ENCODE data around the gene IL17RA.

IL17RA gene

GRCh38 chr22:17158176-17158567, 73.4 kb downstream of the IL17RA start:
- no peak overlapping the region for H2AK5ac ChIP-seq (ENCODE audit: low read depth, low read length)
- peak overlapping the region; percentile 65 for H3K9ac ChIP-seq (ENCODE audit: low read depth, low read length, poor library complexity)
- no peak overlapping the region for H3K4ac ChIP-seq (ENCODE audit: low read length)
- H3K27me3 ChIP-seq (ENCODE audit: control insufficient read depth in 3 of 3, insufficient read depth in 3 of 3, low read depth in 1 of 3, low read length in 3 of 3) = no peaks in the 10 kb centered on the region
- H2BK15ac ChIP-seq (ENCODE audit: low read length) = no peak overlapping the region
- no peak overlapping the region for H4K8ac ChIP-seq (ENCODE audit: low read depth, low read length)
- no peak overlapping the region for H2BK12ac ChIP-seq (ENCODE audit: low read length)
- H3K4me2 ChIP-seq (ENCODE audit: insufficient read depth, low read length, poor library complexity, severe bottlenecking) = peak overlapping the region; percentile 82
- peak overlapping the region; percentile 68 for H3K18ac ChIP-seq (ENCODE audit: low read length)
- peak overlapping the region; percentile 69 to 87 for H3K4me3 ChIP-seq (ENCODE audit: low read length in 2 of 2)
- no peaks in the 10 kb centered on the region for H3K79me1 ChIP-seq (ENCODE audit: low read depth, low read length)
- no peak for DNase-seq (ENCODE audit: low spot score)
- no peak overlapping the region for H3K14ac ChIP-seq (ENCODE audit: low read length)
- H3K9me3 ChIP-seq (replicated peaks in 1 of 2; ENCODE audit: control insufficient read depth in 2 of 2, insufficient read depth in 1 of 2, low read depth in 1 of 2, low read length in 2 of 2) = no peaks in the 10 kb centered on the region
- peak overlapping the region; percentile 99 for H2AFZ ChIP-seq (ENCODE audit: low read length)
- H3K27ac ChIP-seq (replicated peaks; ENCODE audit: low read length) = peak overlapping the region; percentile 60
- no peak overlapping the region for H4K91ac ChIP-seq (ENCODE audit: low read depth, low read length, poor library complexity)
- no CpG with 5 or more reads among the region's 17 CpGs for WGBS, 2 donors (ENCODE audit: extremely low coverage in 2 of 2, insufficient read length in 2 of 2, insufficient replicate concordance in 1 of 2)
- H2BK120ac ChIP-seq (ENCODE audit: low read depth, low read length) = no peak overlapping the region
- peaks cover 4 to 5% of the 10 kb centered on the region in 2 donors for H3K4me1 ChIP-seq (ENCODE audit: control insufficient read depth in 2 of 2, insufficient read depth in 1 of 2, low read depth in 1 of 2, low read length in 2 of 2)
- H2BK5ac ChIP-seq (ENCODE audit: low read length) = peak overlapping the region; percentile 49
- peak overlapping the region; percentile 96 for H3K23ac ChIP-seq (ENCODE audit: low read depth, low read length, poor library complexity)
- H3K36me3 ChIP-seq (replicated peaks in 1 of 2; ENCODE audit: control insufficient read depth in 2 of 2, insufficient read depth in 2 of 2, low read length in 2 of 2) = peaks cover 0 to 23% of the 10 kb centered on the region in 2 donors

DNA sequence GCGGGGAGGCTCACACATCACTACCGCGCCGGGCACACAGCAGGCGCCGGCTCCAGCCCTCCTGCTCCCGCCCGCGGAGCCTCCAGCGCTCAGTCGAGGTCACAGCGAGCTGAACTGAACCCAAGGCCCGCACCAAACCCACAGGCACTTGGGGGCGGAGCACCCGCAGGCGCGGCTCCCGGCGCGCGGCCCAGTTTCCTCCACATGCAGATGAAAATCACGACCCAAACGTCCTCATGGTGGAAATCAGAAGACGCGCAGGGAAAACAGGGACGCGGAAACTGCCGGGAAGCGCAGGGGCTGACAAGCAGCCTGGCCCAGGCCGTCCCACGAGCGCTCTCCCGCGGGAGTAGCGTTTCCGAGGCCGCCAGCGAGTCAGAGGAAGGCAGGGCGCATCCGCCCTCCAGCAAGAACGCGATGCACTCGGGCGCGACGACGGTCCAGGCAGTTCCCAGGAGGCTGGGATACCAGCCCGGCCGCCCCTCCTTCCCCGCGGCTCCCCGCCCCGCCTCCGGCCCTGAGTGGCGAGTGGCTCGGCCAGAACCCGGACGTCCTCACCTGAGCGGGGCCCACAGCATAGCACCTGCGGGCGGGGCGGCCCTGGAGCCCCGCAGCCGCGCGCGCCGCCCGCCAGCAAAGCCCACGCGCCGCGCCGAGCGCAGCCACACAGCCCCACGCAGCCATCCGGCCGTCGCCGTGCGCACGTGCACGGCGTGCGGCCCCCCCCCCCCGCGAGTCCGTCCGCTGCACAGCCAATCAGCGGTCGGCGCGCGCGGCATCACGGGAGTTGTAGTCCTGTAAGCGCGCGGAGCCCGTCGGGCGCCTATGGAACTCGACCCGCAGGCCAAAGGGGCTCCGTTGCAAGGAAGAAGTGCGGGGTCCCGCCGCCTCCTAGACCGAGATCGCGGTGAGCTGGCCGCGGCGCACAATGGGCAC, 74.0 kb downstream of the IL17RA start, which contains the start of gene HDHD5:
TSS of gene HDHD5 (minus strand) at position 710 of the 936 bp plus-strand sequence. CDS start at position 684, 26 bp downstream.
- peak within 1 kb of the TSS; percentile 83 for H2BK15ac ChIP-seq (ENCODE audit: low read length)
- peak; percentile 87 for DNase-seq (ENCODE audit: low spot score)
- WGBS, 2 donors (ENCODE audit: extremely low coverage in 2 of 2, insufficient read length in 2 of 2, insufficient replicate concordance in 1 of 2) = no CpG with 5 or more reads among the region's 114 CpGs

DNA sequence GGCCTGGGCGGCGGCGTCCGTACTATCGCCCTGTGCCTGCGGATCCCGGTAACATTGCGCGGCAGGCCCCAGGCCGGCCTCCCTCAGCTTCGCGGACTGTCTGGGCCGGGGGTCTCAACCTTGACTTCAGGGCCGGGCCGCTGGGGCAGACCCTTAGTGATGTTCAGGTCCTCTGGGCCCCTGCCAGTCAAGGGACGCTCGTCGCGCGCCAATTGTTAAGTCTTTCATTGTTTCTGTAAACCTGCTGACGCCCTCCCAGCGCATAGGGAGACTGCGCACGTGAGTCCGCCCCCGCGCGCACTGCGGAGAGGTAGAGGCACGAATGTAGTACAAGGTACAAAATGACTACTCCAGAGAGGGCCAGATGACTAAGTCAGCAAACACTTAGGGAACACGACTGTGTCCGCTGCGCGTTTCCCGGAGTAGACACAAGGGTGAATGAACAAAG, 74.7 kb downstream of the IL17RA start:
- H3K4me1 ChIP-seq (ENCODE audit: control insufficient read depth in 2 of 2, insufficient read depth in 1 of 2, low read depth in 1 of 2, low read length in 2 of 2) = peaks cover 4 to 5% of the 10 kb centered on the region in 2 donors
- H3K4ac ChIP-seq (ENCODE audit: low read length) = no peak overlapping the region
- DNase-seq (ENCODE audit: low spot score) = no peak
- WGBS, 2 donors (ENCODE audit: extremely low coverage in 2 of 2, insufficient read length in 2 of 2, insufficient replicate concordance in 1 of 2) = no CpG with 5 or more reads among the region's 35 CpGs
- H3K4me2 ChIP-seq (ENCODE audit: insufficient read depth, low read length, poor library complexity, severe bottlenecking) = peak overlapping the region; percentile 82
- no peak overlapping the region for H3K27ac ChIP-seq (replicated peaks; ENCODE audit: low read length)
- peak overlapping the region; percentile 83 for H2BK15ac ChIP-seq (ENCODE audit: low read length)
- H2AK5ac ChIP-seq (ENCODE audit: low read depth, low read length) = peak overlapping the region; percentile 92
- peak overlapping the region; percentile 98 for H3K18ac ChIP-seq (ENCODE audit: low read length)
- peak overlapping the region; percentile 57 for H2BK120ac ChIP-seq (ENCODE audit: low read depth, low read length)
- H4K91ac ChIP-seq (ENCODE audit: low read depth, low read length, poor library complexity) = no peak overlapping the region
- peak overlapping the region; percentile 69 to 87 for H3K4me3 ChIP-seq (ENCODE audit: low read length in 2 of 2)
- peak overlapping the region; percentile 90 for H3K14ac ChIP-seq (ENCODE audit: low read length)
- H4K8ac ChIP-seq (ENCODE audit: low read depth, low read length) = no peak overlapping the region
- no peak overlapping the region for H2BK12ac ChIP-seq (ENCODE audit: low read length)
- peak overlapping the region; percentile 96 for H3K23ac ChIP-seq (ENCODE audit: low read depth, low read length, poor library complexity)
- peak overlapping the region; percentile 97 for H3K9ac ChIP-seq (ENCODE audit: low read depth, low read length, poor library complexity)
- peaks cover 2% of the 10 kb centered on the region for H3K79me1 ChIP-seq (ENCODE audit: low read depth, low read length)
- no peaks in the 10 kb centered on the region for H3K27me3 ChIP-seq (ENCODE audit: control insufficient read depth in 3 of 3, insufficient read depth in 3 of 3, low read depth in 1 of 3, low read length in 3 of 3)
- peak overlapping the region; percentile 99 for H2AFZ ChIP-seq (ENCODE audit: low read length)
- H3K36me3 ChIP-seq (replicated peaks in 1 of 2; ENCODE audit: control insufficient read depth in 2 of 2, insufficient read depth in 2 of 2, low read length in 2 of 2) = peaks cover 0 to 18% of the 10 kb centered on the region in 2 donors
- H3K9me3 ChIP-seq (replicated peaks in 1 of 2; ENCODE audit: control insufficient read depth in 2 of 2, insufficient read depth in 1 of 2, low read depth in 1 of 2, low read length in 2 of 2) = no peaks in the 10 kb centered on the region
- no peak overlapping the region for H2BK5ac ChIP-seq (ENCODE audit: low read length)

More for the DNA sequence above, 74.0 kb downstream of the IL17RA start, which contains the start of gene HDHD5:
- peak within 1 kb of the TSS; percentile 98 for H3K18ac ChIP-seq (ENCODE audit: low read length)
- H3K4me3 ChIP-seq (ENCODE audit: low read length in 2 of 2) = peak within 1 kb of the TSS; percentile 69 to 87
- H3K79me1 ChIP-seq (ENCODE audit: low read depth, low read length) = peaks cover 2% of the 10 kb centered on the region
- H3K9ac ChIP-seq (ENCODE audit: low read depth, low read length, poor library complexity) = peak within 1 kb of the TSS; percentile 97
- H2BK5ac ChIP-seq (ENCODE audit: low read length) = peak within 1 kb of the TSS; percentile 49
- H2BK120ac ChIP-seq (ENCODE audit: low read depth, low read length) = peak within 1 kb of the TSS; percentile 57
- no peaks in the 10 kb centered on the region for H3K9me3 ChIP-seq (replicated peaks in 1 of 2; ENCODE audit: control insufficient read depth in 2 of 2, insufficient read depth in 1 of 2, low read depth in 1 of 2, low read length in 2 of 2)
- peaks cover 4 to 5% of the 10 kb centered on the region in 2 donors for H3K4me1 ChIP-seq (ENCODE audit: control insufficient read depth in 2 of 2, insufficient read depth in 1 of 2, low read depth in 1 of 2, low read length in 2 of 2)
- peak within 1 kb of the TSS; percentile 92 for H2AK5ac ChIP-seq (ENCODE audit: low read depth, low read length)
- H2AFZ ChIP-seq (ENCODE audit: low read length) = peak within 1 kb of the TSS; percentile 99
- H3K23ac ChIP-seq (ENCODE audit: low read depth, low read length, poor library complexity) = peak within 1 kb of the TSS; percentile 96
- H3K36me3 ChIP-seq (replicated peaks in 1 of 2; ENCODE audit: control insufficient read depth in 2 of 2, insufficient read depth in 2 of 2, low read length in 2 of 2) = peaks cover 0 to 18% of the 10 kb centered on the region in 2 donors
- H3K4ac ChIP-seq (ENCODE audit: low read length) = no peak within 1 kb of the TSS
- H3K27ac ChIP-seq (replicated peaks; ENCODE audit: low read length) = peak within 1 kb of the TSS; percentile 60
- H3K4me2 ChIP-seq (ENCODE audit: insufficient read depth, low read length, poor library complexity, severe bottlenecking) = peak within 1 kb of the TSS; percentile 82
- no peak within 1 kb of the TSS for H4K8ac ChIP-seq (ENCODE audit: low read depth, low read length)
- H4K91ac ChIP-seq (ENCODE audit: low read depth, low read length, poor library complexity) = no peak within 1 kb of the TSS
- no peaks in the 10 kb centered on the region for H3K27me3 ChIP-seq (ENCODE audit: control insufficient read depth in 3 of 3, insufficient read depth in 3 of 3, low read depth in 1 of 3, low read length in 3 of 3)
- no peak within 1 kb of the TSS for H2BK12ac ChIP-seq (ENCODE audit: low read length)
- H3K14ac ChIP-seq (ENCODE audit: low read length) = peak within 1 kb of the TSS; percentile 90

- peaks cover 2% of the 10 kb centered on the region for H3K79me1 ChIP-seq (ENCODE audit: low read depth, low read length)
- no peaks in the 10 kb centered on the region for H3K9me3 ChIP-seq (replicated peaks in 1 of 2; ENCODE audit: control insufficient read depth in 2 of 2, insufficient read depth in 1 of 2, low read depth in 1 of 2, low read length in 2 of 2)
- H3K9ac ChIP-seq (ENCODE audit: low read depth, low read length, poor library complexity) = no peak overlapping the region
- H2AFZ ChIP-seq (ENCODE audit: low read length) = no peak overlapping the region
- DNase-seq (ENCODE audit: low spot score) = no peak
- H3K36me3 ChIP-seq (replicated peaks in 1 of 2; ENCODE audit: control insufficient read depth in 2 of 2, insufficient read depth in 2 of 2, low read length in 2 of 2) = peaks cover 0 to 9% of the 10 kb centered on the region in 2 donors
- no peak overlapping the region for H3K23ac ChIP-seq (ENCODE audit: low read depth, low read length, poor library complexity)
- H3K4me2 ChIP-seq (ENCODE audit: insufficient read depth, low read length, poor library complexity, severe bottlenecking) = no peak overlapping the region
- H4K8ac ChIP-seq (ENCODE audit: low read depth, low read length) = no peak overlapping the region
- no peak overlapping the region for H3K27ac ChIP-seq (replicated peaks; ENCODE audit: low read length)
- no peak overlapping the region for H3K4ac ChIP-seq (ENCODE audit: low read length)
- H4K91ac ChIP-seq (ENCODE audit: low read depth, low read length, poor library complexity) = no peak overlapping the region
- H3K18ac ChIP-seq (ENCODE audit: low read length) = no peak overlapping the region
- H2BK12ac ChIP-seq (ENCODE audit: low read length) = no peak overlapping the region
- no peak overlapping the region for H2BK5ac ChIP-seq (ENCODE audit: low read length)
- no peak overlapping the region for H2BK120ac ChIP-seq (ENCODE audit: low read depth, low read length)
- no peak overlapping the region for H3K4me3 ChIP-seq (ENCODE audit: low read length in 2 of 2)
- H2BK15ac ChIP-seq (ENCODE audit: low read length) = no peak overlapping the region
- H3K27me3 ChIP-seq (ENCODE audit: control insufficient read depth in 3 of 3, insufficient read depth in 3 of 3, low read depth in 1 of 3, low read length in 3 of 3) = no peaks in the 10 kb centered on the region
- H3K14ac ChIP-seq (ENCODE audit: low read length) = no peak overlapping the region
- H3K4me1 ChIP-seq (ENCODE audit: control insufficient read depth in 2 of 2, insufficient read depth in 1 of 2, low read depth in 1 of 2, low read length in 2 of 2) = peaks cover 4 to 5% of the 10 kb centered on the region in 2 donors
- no peak overlapping the region for H2AK5ac ChIP-seq (ENCODE audit: low read depth, low read length)
- no CpG with 5 or more reads among the region's 3 CpGs for WGBS, 2 donors (ENCODE audit: extremely low coverage in 2 of 2, insufficient read length in 2 of 2, insufficient replicate concordance in 1 of 2)
Measured at GRCh38 chr22:17161991-17162390, 77.2 kb downstream of the IL17RA start.

All from neuronal stem cell (in vitro differentiated cells).